Loucy (cell line): Measurements from ENCODE around the gene THYN1.

Experiments used
- CTCF ChIP-seq: fragments of 200-600 bp; sonication (generic); conservative IDR thresholded peaks from 2 replicates; pipeline ENCODE4 v1.5.1; 2014; ENCODE audit warnings: mild to moderate bottlenecking, antibody characterized with exemption, low read length
- EZH2phosphoT487 ChIP-seq: fragments of 200-600 bp; IDR thresholded peaks from 2 replicates; pipeline ENCODE4 v1.6.1; 2018; ENCODE audit warnings: antibody characterized with exemption, mild to moderate bottlenecking, moderate library complexity, borderline replicate concordance

- TF ChIP-seq EZH2phosphoT487: no peak
- no peak for TF ChIP-seq CTCF
Observed at GRCh38 chr11:134266440-134266839, 13.3 kb upstream of the THYN1 start.
